DOHH2 (cell line): ENCODE measurements around the gene SLC16A3.

Experiments
- EZH2phosphoT487 ChIP-seq: fragments of 200-600 bp; sonication (generic); IDR thresholded peaks from 2 replicates; pipeline ENCODE4 v1.6.1; 2017; ENCODE audit warnings: borderline replicate concordance, mild to moderate bottlenecking, antibody characterized with exemption, low read length, moderate library complexity, mixed read lengths
- TF ChIP-seq, protein P1 (sequence below): fragments of 200-600 bp; sonication (generic); IDR thresholded peaks from one replicate; pipeline ENCODE4 v1.5.1; 2014; ENCODE audit warnings: antibody characterized with exemption, mild to moderate bottlenecking, low read depth, low read length; ENCODE audit not compliant: poor library complexity, severe bottlenecking

DNA sequence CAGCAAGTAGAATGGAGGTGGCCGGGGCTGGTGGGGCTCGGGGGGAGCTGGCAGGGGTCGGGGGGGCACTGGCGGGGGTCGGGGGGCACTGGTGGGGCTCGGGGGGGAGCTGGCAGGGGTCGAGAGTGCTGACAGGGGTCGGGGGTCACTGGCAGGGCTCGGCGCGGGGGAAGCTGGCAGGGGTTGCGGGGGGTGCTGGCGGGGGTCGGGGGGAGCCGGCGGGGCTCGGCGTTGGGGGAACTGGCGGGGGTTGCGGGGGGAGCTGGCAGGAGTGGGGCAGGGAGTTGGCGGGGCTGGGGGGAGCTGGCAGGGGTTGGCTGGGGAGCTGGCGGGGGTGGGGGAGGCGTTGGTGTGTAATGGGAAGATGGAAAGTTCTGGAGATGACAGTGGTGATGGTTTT, 41.3 kb upstream of the SLC16A3 start:
- TF ChIP-seq, protein P1, sequence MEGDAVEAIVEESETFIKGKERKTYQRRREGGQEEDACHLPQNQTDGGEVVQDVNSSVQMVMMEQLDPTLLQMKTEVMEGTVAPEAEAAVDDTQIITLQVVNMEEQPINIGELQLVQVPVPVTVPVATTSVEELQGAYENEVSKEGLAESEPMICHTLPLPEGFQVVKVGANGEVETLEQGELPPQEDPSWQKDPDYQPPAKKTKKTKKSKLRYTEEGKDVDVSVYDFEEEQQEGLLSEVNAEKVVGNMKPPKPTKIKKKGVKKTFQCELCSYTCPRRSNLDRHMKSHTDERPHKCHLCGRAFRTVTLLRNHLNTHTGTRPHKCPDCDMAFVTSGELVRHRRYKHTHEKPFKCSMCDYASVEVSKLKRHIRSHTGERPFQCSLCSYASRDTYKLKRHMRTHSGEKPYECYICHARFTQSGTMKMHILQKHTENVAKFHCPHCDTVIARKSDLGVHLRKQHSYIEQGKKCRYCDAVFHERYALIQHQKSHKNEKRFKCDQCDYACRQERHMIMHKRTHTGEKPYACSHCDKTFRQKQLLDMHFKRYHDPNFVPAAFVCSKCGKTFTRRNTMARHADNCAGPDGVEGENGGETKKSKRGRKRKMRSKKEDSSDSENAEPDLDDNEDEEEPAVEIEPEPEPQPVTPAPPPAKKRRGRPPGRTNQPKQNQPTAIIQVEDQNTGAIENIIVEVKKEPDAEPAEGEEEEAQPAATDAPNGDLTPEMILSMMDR: no peak
- no peak for TF ChIP-seq EZH2phosphoT487
